GM19328 (cell line): ENCODE results near the gene SMAD7.

Experiments
- ATAC-seq: cut with Tn5 transposase; IDR thresholded peaks from one replicate; pipeline ENCODE4 v1.9.1; 2021; ENCODE audit warnings: mild to moderate bottlenecking, moderate library complexity; ENCODE audit not compliant: unreplicated experiment

Gene SMAD7

GRCh38 chr18:48932822-48933510, 17.8 kb downstream of the SMAD7 start:
- ATAC-seq, result no peak

DNA sequence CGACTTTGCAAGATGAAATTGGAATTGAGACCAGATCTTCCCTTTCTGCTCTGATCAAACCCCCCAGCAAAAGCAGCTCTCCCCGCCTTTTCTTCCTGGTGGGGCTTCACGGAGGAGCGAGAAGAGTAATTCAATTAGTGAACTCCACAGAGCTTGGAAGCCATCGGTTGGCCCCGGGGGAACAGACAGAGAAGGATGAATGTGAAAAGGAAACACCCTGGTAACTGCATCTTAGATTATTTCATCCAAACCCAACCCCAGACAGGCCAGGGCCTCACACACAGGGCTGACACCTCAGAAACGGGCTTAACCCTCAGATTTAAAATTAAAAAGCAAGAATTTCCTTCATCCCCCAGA, 18.3 kb downstream of the SMAD7 start:
- no peak for ATAC-seq

- no peak for ATAC-seq
Observed at GRCh38 chr18:48931680-48932461, 18.9 kb downstream of the SMAD7 start.

DNA sequence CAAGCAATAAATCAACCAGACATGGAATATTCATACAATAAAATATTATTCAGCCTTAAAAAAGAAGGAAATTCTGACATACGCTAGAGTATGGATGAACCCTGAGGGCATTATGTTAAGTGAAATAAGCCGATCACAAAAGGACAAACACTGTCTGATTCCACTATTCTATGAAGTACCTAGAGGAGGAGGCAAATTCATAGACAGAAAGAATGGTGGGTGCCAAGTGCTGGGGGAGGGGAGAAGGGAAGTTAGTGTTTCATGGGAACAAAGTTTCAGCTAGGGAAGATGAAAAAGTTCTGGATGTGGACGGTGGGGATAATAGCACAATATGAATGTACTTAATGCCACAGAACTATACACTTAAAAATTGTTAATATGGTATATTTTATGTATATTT, 19.8 kb downstream of the SMAD7 start:
- no peak for ATAC-seq

- ATAC-seq, result no peak
Observed at GRCh38 chr18:48929941-48930713, 20.6 kb downstream of the SMAD7 start.

GRCh38 chr18:48929212-48929612, 21.6 kb downstream of the SMAD7 start:
- ATAC-seq, result no peak

- ATAC-seq, result peak; percentile 69
Observed at GRCh38 chr18:48928787-48929186, 22.0 kb downstream of the SMAD7 start.

- ATAC-seq, result no peak
Observed at GRCh38 chr18:48927286-48928080, 23.3 kb downstream of the SMAD7 start.

DNA sequence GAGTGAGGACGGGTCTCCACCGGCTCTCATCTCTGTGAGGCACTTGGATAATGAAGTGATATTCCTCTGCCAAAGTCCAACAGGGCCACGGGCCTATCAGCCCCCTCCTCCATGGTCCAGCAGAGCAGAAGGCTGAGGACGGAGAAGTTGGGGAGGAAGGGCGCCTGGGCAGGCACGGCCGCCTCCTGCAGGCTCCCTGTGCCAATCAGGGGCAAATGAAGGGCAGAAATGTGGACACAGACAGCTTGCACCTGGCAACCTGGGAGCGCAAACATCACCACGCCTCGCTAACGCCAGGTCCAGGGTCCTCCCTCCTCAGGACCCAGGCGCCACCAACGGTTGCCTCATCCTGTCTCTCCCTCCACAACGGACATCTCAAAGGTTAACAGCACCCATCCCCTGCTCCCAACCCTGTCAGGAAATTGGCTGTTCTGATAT, 24.3 kb downstream of the SMAD7 start:
- no peak for ATAC-seq

GRCh38 chr18:48925491-48925780, 25.3 kb downstream of the SMAD7 start:
- ATAC-seq, result no peak

- ATAC-seq, result no peak
Observed at GRCh38 chr18:48924630-48925490, 25.9 kb downstream of the SMAD7 start.

DNA sequence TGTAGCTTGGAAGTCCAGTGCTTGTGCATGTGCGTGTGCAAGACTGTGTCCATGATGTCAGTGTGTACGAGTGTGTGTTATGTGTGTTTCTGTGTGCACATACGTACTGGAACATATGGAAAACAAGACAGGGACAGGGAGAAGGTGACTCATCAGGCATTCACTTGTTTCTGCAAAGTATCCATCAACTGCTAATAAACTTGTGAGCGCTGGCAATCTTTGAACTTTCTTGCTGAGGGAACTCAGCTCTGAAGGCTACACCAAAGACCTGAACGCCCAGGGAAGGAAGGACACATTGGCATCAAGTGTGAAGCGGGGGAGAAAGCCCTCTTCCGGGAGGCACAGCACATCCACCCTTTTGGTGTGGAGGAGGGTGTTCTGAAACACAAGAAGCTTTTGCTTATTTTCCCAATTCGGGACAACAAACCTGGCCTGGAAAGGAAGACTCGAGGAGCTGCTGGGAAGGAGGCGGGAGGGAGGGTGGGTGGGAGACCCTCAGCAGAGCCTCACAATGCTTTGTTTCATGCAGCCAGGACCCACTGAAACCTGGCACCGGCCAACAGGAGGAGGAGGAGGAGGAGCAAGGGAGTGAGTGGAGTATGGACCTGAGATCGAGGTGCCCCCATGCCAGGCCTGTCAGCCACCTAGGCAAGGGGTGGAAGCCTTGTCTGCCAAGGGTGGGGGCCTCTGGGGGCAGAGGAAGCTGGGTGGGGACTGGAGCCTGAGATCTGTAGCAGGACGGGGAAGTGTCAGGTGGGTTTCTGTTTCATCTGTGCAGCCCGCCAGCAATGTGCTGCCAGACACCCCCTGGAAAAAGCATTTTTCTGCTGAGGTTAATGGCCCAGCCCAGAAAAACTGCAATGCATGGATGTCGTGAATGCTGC, 26.8 kb downstream of the SMAD7 start:
- no peak for ATAC-seq

- ATAC-seq, result no peak
Observed at GRCh38 chr18:48922801-48923730, 27.7 kb downstream of the SMAD7 start.

GRCh38 chr18:48922226-48922800, 28.5 kb downstream of the SMAD7 start:
- no peak for ATAC-seq

DNA sequence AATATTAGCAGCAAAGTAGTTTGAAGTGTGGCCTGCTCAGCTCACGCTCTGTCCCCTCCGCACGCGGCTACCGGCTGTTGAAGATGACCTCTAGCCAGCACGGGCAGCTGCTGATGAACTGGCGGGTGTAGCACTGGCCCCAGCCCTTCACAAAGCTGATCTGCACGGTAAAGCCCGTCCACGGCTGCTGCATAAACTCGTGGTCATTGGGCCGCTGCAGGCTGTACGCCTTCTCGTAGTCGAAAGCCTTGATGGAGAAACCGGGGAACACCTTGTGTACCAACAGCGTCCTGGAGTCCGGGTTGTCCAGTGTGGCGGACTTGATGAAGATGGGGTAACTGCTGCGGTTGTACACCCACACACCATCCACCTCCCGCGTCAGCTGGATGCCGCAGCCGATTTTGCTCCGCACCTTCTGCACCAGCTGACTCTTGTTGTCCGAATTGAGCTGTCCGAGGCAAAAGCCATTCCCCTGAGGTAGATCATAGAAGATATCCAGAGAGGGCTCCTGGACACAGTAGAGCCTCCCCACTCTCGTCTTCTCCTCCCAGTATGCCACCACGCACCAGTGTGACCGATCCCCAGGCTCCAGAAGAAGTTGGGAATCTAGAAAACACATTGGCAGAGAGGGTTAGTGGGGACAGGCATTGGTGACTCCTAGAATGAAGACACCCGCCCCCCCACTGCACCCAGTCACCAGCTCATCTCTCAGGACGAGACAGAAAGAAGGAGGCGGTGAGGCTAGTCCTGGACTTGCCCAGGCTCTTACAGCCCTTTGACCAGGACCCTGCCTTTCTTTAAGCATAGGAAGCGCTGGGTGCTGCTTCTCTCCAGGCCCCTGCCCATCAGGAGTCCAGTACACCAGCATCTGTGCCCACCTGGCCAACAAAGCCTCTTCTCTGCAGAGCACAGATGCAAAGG, 29.2 kb downstream of the SMAD7 start:
- no peak for ATAC-seq

DNA sequence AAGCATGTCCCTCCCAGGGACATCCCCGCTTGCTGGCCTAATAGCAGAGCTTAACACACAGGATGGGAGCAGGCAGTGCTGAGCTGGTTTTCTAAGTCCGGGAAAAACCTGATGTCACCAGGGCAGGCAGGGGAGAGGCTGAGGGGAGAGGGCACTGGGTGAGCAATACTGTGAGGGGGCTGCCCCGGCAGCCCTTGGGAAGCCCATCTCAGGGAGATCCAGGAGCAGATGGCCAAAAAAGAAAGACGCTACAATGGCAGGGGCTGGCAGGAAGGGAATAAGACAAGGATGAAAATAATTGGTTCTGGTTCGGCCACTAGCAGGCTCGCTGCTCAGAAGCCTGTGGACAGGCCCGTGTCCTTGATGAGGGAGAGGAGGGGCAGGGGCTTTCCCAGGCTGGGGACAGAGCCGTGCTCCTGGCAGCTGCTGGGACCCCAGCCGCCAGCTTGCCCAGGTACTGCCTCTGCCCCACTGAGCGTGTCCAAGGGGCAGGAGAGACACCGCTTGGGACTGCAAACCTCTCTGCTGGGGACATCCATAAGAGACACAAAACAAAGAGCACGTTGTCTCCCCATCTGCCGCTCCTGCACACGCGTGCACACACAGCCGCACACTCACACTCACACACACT, 30.2 kb downstream of the SMAD7 start:
- no peak for ATAC-seq
